HepG2 (cell line): ENCODE results near the gene DIP2C. TPM values are rescaled to one million over a fixed set of nuclear protein-coding genes. Genes with fewer than 3 reads are reported as not detected.

Experiments used
- ATAC-seq: fragments of 200-7000 bp; cut with Tn5 transposase; 3 replicates; pipeline ENCODE4 v1.9.1; 2020; ENCODE audit warnings: mild to moderate bottlenecking, moderate library complexity
- BruUV-seq: library from RNA; stranded (reverse); fragments of 400-500 nt; replicated peaks from 2 replicates; lab custom pipeline; 2021; lab: Mats Ljungman, UMichigan
- CTCF ChIA-PET: fragments of 300-600 bp; formaldehyde crosslinking; extraction: SDS; loops from one replicate; lab custom pipeline; 2021; ENCODE audit warnings: low total read pairs, inconsistent platforms, low intra/inter-chr PET ratio; lab: Yijun Ruan, JAX
- POLR2A ChIA-PET: fragments of 350-600 bp; sonication (Branson Sonifier 250); formaldehyde crosslinking; loops from one replicate; lab custom pipeline; 2020; ENCODE audit warnings: antibody characterized with exemption, inconsistent platforms; lab: Yijun Ruan, JAX
- DNase-seq: peaks from one replicate; pipeline ENCODE4 v3.0.0-alpha.2; 2015; ENCODE audit warnings: low spot score
- FAIRE-seq: peaks from 3 replicates; lab custom pipeline; 2011; peaks lifted over from hg19 to GRCh38; lab: Jason Lieb, UNC
- H2AFZ ChIP-seq: one replicate; pipeline ENCODE4 v1.6.1; 2011; ENCODE audit warnings: low read length, inconsistent platforms
- H3K27ac ChIP-seq: fragments of 300-600 bp; 3 replicates; pipeline ENCODE4 v1.8.0; 2011; ENCODE audit warnings: mixed run types, mild to moderate bottlenecking, mixed read lengths, low read length, inconsistent platforms; ENCODE audit not compliant: insufficient read depth; ENCODE audit errors: extremely low read length
- H3K27me3 ChIP-seq, 2 experiments: fragments of 200-600 bp in 1 of 2; 2 replicates in 1 of 2; 3 replicates in 1 of 2; pipeline versions ENCODE4 v1.6.0 to v1.8.0; 2011; ENCODE audit warnings: low read length in 2 of 2, mild to moderate bottlenecking in 2 of 2, moderate library complexity in 2 of 2, inconsistent platforms in 1 of 2; ENCODE audit not compliant: insufficient read depth in 2 of 2, control insufficient read depth in 1 of 2
- H3K36me3 ChIP-seq, 2 experiments: fragments of 200-600 bp in 1 of 2; replicated peaks in 1 of 2; 2 replicates in 1 of 2; 3 replicates in 1 of 2; pipeline versions ENCODE4 v1.5.1 to v1.8.0; 2011; ENCODE audit warnings: low read length in 2 of 2, inconsistent platforms in 1 of 2; ENCODE audit not compliant: insufficient read depth in 2 of 2, control insufficient read depth in 1 of 2
- H3K4me1 ChIP-seq: 2 replicates; pipeline ENCODE4 v1.5.1; 2012; ENCODE audit warnings: low read length, inconsistent platforms; ENCODE audit not compliant: insufficient read depth
- H3K4me2 ChIP-seq: 2 replicates; pipeline ENCODE4 v1.6.0; 2011; ENCODE audit warnings: low read depth, low read length, inconsistent platforms
- H3K4me3 ChIP-seq, 3 experiments: fragments of 200-600 bp in 1 of 3; sonication (generic), shearing (Covaris generic) in 1 of 3; replicated peaks in 1 of 3; 2 replicates each; pipeline ENCODE4 v1.5.1; 2011 to 2016; ENCODE audit warnings: low read length in 3 of 3, inconsistent platforms in 2 of 3, low read depth in 2 of 3, mild to moderate bottlenecking in 2 of 3, control low read depth in 1 of 3, mixed read lengths in 1 of 3; ENCODE audit not compliant: insufficient read depth in 1 of 3
- H3K79me2 ChIP-seq: one replicate; pipeline ENCODE4 v1.6.1; 2011; ENCODE audit warnings: low read length, inconsistent platforms; ENCODE audit not compliant: insufficient read depth
- H3K9ac ChIP-seq: 2 replicates; pipeline ENCODE4 v1.6.0; 2011; ENCODE audit warnings: mild to moderate bottlenecking, low read depth, low read length, inconsistent platforms; ENCODE audit not compliant: insufficient read depth
- H3K9me3 ChIP-seq: 2 replicates; pipeline ENCODE4 v1.5.1; 2012; ENCODE audit warnings: mild to moderate bottlenecking, low read length
- H4K20me1 ChIP-seq: 2 replicates; pipeline ENCODE4 v1.6.0; 2011; ENCODE audit warnings: inconsistent platforms, mild to moderate bottlenecking, low read length, moderate library complexity; ENCODE audit not compliant: insufficient read depth
- AHR ChIP-seq: IDR thresholded peaks from 2 replicates; pipeline ENCODE4 v1.6.1; 2018; ENCODE audit warnings: missing genetic modification reagents, missing compliant biosample characterization
- FOXK2 ChIP-seq: fragments of 450-650 bp; IDR thresholded peaks from 2 replicates; pipeline ENCODE4 v1.6.1; 2016
- JDP2 ChIP-seq: sonication (generic); formaldehyde crosslinking; IDR thresholded peaks from 2 replicates; pipeline ENCODE4 v1.8.1; 2022; ENCODE audit warnings: missing genetic modification reagents, borderline replicate concordance
- NBN ChIP-seq: fragments of 450-650 bp; conservative IDR thresholded peaks from 2 replicates; pipeline ENCODE4 v1.6.1; 2017
- SP4 ChIP-seq: sonication (generic); formaldehyde crosslinking; IDR thresholded peaks from 2 replicates; pipeline ENCODE4 v1.8.1; 2023; ENCODE audit warnings: mild to moderate bottlenecking, missing genetic modification reagents
- ZNF354B ChIP-seq: sonication (generic); formaldehyde crosslinking; IDR thresholded peaks from 2 replicates; pipeline ENCODE4 v1.8.0; 2022; ENCODE audit warnings: mild to moderate bottlenecking, missing genetic modification reagents
- ZNF512B ChIP-seq: sonication (generic); formaldehyde crosslinking; IDR thresholded peaks from 2 replicates; pipeline ENCODE4 v1.5.1; 2020; ENCODE audit warnings: missing genetic modification reagents, mild to moderate bottlenecking, borderline replicate concordance
- ZNF546 ChIP-seq: sonication (generic); formaldehyde crosslinking; conservative IDR thresholded peaks from 2 replicates; pipeline ENCODE4 v1.8.1; 2023; ENCODE audit warnings: mild to moderate bottlenecking, missing genetic modification reagents
- ZNF563 ChIP-seq: sonication (generic); formaldehyde crosslinking; IDR thresholded peaks from 2 replicates; pipeline ENCODE4 v1.8.0; 2022; ENCODE audit warnings: mild to moderate bottlenecking, moderate library complexity, missing genetic modification reagents
- ZNF788 ChIP-seq: sonication (generic); formaldehyde crosslinking; IDR thresholded peaks from 2 replicates; pipeline ENCODE4 v1.5.0; 2020; ENCODE audit warnings: mild to moderate bottlenecking, missing genetic modification reagents, borderline replicate concordance
- WGBS: methylation state at CpG from one replicate; pipeline ENCODE4 v1.1.6; 2017; ENCODE audit warnings: low lambda C conversion rate; 5-methylcytosine and 5-hydroxymethylcytosine counted together
- in situ Hi-C: cut with HindIII; loops from 2 replicates; pipeline ENCODE4 v1.10.0; 2017; ENCODE audit warnings: low pct_unique_long_range_greater_than_20kb; ENCODE audit not compliant: extremely low pct_ligation_motif_present
- intact Hi-C: fragments of 100-400 bp; cut with micrococcal nuclease; formaldehyde crosslinking; loops from one replicate; pipeline ENCODE4 v1.10.0; 2022; ENCODE audit not compliant: unreplicated experiment
- polyA plus RNA-seq, 8 experiments: library from polyadenylated mRNA; depleted of rRNA in 3 of 8; stranded (reverse) in 7 of 8; unstranded in 1 of 8; fragments of >200 nt; fragmentation: Illumina TruSeq in 4 of 8; extraction: Trizol in 4 of 8; gene quantifications; 2 replicates each; pipeline versions ENCODE4 v1.2.1 to v1.2.3, GENCODE V29; 2011 to 2016; ENCODE audit warnings: low read depth in 4 of 8, missing spikeins in 1 of 8, mixed read lengths in 1 of 8; ENCODE audit not compliant: insufficient read depth in 1 of 8
- total RNA-seq, 5 experiments: library from RNA; depleted of rRNA; stranded (reverse); fragments of >200 nt; fragmentation: Illumina TruSeq; extraction: Trizol; gene quantifications; 2 replicates each; pipeline ENCODE4 v1.2.3, GENCODE V29; 2016; ENCODE audit warnings: low read depth in 1 of 5
- TF ChIP-seq, protein P1 (sequence below): IDR thresholded peaks from 2 replicates; pipeline ENCODE4 v1.4.0; 2020; ENCODE audit warnings: mild to moderate bottlenecking, missing genetic modification reagents
- TF ChIP-seq, protein P2 (sequence below): sonication (generic); formaldehyde crosslinking; IDR thresholded peaks from 2 replicates; pipeline ENCODE4 v1.4.0; 2020; ENCODE audit warnings: missing genetic modification reagents, mild to moderate bottlenecking, borderline replicate concordance

DIP2C gene
- total and polyA plus RNA-seq, 2 of the 13 experiments (the other 11 are each of a cell fraction or from before 2014, with no cell fraction given): 2.2 to 2.7 TPM

GRCh38 chr10:483261-483660, 206.2 kb downstream of the DIP2C start (continued):
- TF ChIP-seq, protein P1, sequence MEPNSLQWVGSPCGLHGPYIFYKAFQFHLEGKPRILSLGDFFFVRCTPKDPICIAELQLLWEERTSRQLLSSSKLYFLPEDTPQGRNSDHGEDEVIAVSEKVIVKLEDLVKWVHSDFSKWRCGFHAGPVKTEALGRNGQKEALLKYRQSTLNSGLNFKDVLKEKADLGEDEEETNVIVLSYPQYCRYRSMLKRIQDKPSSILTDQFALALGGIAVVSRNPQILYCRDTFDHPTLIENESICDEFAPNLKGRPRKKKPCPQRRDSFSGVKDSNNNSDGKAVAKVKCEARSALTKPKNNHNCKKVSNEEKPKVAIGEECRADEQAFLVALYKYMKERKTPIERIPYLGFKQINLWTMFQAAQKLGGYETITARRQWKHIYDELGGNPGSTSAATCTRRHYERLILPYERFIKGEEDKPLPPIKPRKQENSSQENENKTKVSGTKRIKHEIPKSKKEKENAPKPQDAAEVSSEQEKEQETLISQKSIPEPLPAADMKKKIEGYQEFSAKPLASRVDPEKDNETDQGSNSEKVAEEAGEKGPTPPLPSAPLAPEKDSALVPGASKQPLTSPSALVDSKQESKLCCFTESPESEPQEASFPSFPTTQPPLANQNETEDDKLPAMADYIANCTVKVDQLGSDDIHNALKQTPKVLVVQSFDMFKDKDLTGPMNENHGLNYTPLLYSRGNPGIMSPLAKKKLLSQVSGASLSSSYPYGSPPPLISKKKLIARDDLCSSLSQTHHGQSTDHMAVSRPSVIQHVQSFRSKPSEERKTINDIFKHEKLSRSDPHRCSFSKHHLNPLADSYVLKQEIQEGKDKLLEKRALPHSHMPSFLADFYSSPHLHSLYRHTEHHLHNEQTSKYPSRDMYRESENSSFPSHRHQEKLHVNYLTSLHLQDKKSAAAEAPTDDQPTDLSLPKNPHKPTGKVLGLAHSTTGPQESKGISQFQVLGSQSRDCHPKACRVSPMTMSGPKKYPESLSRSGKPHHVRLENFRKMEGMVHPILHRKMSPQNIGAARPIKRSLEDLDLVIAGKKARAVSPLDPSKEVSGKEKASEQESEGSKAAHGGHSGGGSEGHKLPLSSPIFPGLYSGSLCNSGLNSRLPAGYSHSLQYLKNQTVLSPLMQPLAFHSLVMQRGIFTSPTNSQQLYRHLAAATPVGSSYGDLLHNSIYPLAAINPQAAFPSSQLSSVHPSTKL (CRISPR knock-in tag): no peak
- TF ChIP-seq NBN (no peak), SP4 (CRISPR knock-in tag) (no peak), AHR (CRISPR knock-in tag) (no peak), ZNF354B (CRISPR knock-in tag) (no peak)
- TF ChIP-seq, protein P2, sequence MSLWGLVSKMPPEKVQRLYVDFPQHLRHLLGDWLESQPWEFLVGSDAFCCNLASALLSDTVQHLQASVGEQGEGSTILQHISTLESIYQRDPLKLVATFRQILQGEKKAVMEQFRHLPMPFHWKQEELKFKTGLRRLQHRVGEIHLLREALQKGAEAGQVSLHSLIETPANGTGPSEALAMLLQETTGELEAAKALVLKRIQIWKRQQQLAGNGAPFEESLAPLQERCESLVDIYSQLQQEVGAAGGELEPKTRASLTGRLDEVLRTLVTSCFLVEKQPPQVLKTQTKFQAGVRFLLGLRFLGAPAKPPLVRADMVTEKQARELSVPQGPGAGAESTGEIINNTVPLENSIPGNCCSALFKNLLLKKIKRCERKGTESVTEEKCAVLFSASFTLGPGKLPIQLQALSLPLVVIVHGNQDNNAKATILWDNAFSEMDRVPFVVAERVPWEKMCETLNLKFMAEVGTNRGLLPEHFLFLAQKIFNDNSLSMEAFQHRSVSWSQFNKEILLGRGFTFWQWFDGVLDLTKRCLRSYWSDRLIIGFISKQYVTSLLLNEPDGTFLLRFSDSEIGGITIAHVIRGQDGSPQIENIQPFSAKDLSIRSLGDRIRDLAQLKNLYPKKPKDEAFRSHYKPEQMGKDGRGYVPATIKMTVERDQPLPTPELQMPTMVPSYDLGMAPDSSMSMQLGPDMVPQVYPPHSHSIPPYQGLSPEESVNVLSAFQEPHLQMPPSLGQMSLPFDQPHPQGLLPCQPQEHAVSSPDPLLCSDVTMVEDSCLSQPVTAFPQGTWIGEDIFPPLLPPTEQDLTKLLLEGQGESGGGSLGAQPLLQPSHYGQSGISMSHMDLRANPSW (CRISPR knock-in tag): no peak

DNA sequence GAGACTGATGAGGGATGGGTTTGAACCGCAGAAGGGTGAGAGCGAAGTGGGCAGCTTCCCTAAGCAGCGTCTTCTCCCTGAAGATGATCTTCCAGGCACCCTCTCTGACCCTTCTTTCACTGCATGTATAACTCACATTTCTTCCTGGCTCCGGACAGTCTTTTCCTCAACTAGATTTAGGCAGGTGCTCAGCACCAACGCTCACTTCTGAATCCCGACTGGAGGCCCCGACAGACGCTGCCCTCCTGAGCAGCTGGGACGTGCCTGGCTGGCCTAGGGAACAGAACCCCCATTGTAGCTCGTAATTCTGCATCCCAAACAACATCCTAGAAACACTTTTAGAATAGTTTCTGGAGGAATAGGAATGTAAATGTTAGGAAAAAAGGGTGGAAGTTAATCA, 206.6 kb downstream of the DIP2C start:
- Histone ChIP-seq H3K79me2 (no peaks in the 10 kb centered on the region), H2AFZ (no peak overlapping the region), H3K36me3 (no peaks in the 10 kb centered on the region), H3K27ac (no peak overlapping the region), H3K27me3 (no peaks in the 10 kb centered on the region), H3K4me1 (no peaks in the 10 kb centered on the region), H4K20me1 (no peaks in the 10 kb centered on the region), H3K9me3 (no peaks in the 10 kb centered on the region), H3K4me2 (no peak overlapping the region), H3K9ac (no peak overlapping the region), H3K4me3 (no peak overlapping the region)
- CTCF ChIA-PET: no interaction called here
- POLR2A ChIA-PET: no interaction called here
- FAIRE-seq: no peak
- TF ChIP-seq ZNF788 (no peak), ZNF546 (CRISPR knock-in tag) (no peak), ZNF563 (no peak), JDP2 (CRISPR knock-in tag) (no peak), ZNF512B (CRISPR knock-in tag) (no peak), FOXK2 (no peak)
- WGBS: 95% methylated on average over 10 of the region's 10 CpGs
- DNase-seq: no peak
- no TSS peak for BruUV-seq
- intact Hi-C loops: no loop called here
- ATAC-seq: no peak
- in situ Hi-C loops: no loop called here
